Measurements from ENCODE around the gene PLD1. TPM values are rescaled to one million over a fixed set of nuclear protein-coding genes. Genes with fewer than 3 reads are reported as not detected.

PLD1 gene
- total and polyA plus RNA-seq, 2 of the 8 experiments (the other 6 are each of a cell fraction or from before 2014, with no cell fraction given) = 1.2 to 2.6 TPM

- H4K20me1 ChIP-seq (replicated peaks in 1 of 2; ENCODE audit: control insufficient read depth in 1 of 2, insufficient read depth in 2 of 2, low read length in 2 of 2) = no peaks in the 10 kb centered on the region
- H3K27me3 ChIP-seq (replicated peaks in 1 of 4; ENCODE audit: control insufficient read depth in 3 of 4, extremely low read depth in 1 of 4, insufficient read depth in 3 of 4, low read length in 3 of 4) = no peaks in the 10 kb centered on the region
- H2BK20ac ChIP-seq (ENCODE audit: low read length) = no peak overlapping the region
- no peak overlapping the region for H4K91ac ChIP-seq (replicated peaks; ENCODE audit: insufficient read length, low read length)
- TF ChIP-seq TBP (IDR thresholded peaks at IDR 0.05; ENCODE audit: low read depth, low read length) (no peak), MAFK (IDR thresholded peaks at IDR 0.05; ENCODE audit: low read depth, low read length) (no peak)
- ChIA-PET POLR2A (ENCODE audit: partially characterized antibody) (no interaction called here), CTCF (ENCODE audit: partially characterized antibody) (interaction anchor here (0.8 to 1.2 kb wide), 5 partner anchors 11 to 160 kb away, joined by 3 to 5 read pairs (median 3); no protein-coding TSS in a partner anchor)
- no peak overlapping the region for H3K23ac ChIP-seq (ENCODE audit: insufficient read length)
- no peak overlapping the region for H4K8ac ChIP-seq (ENCODE audit: extremely low read depth, insufficient read depth, low read length)
- no peak overlapping the region for H3K27ac ChIP-seq (ENCODE audit: low read depth, low read length)
- H2AFZ ChIP-seq (ENCODE audit: low read length) = no peak overlapping the region
- H2BK15ac ChIP-seq (ENCODE audit: low read length) = no peak overlapping the region
- DNase-seq (ENCODE audit: low read depth in 1 of 2, low spot score in 2 of 2) (no peak), FAIRE-seq (no peak)
- H3K14ac ChIP-seq (ENCODE audit: insufficient read length) = no peak overlapping the region
- H2BK5ac ChIP-seq (ENCODE audit: low read depth, low read length) = no peak overlapping the region
- no peaks in the 10 kb centered on the region for H3K36me3 ChIP-seq (ENCODE audit: control insufficient read depth in 2 of 4, insufficient read depth in 4 of 4, low read length in 3 of 4)
- no peak overlapping the region for H3K4me2 ChIP-seq (ENCODE audit: insufficient read depth in 1 of 2, low read depth in 2 of 2, low read length in 2 of 2)
- H3K79me2 ChIP-seq (ENCODE audit: control insufficient read depth in 1 of 2, insufficient read depth in 2 of 2, low read length in 2 of 2) = no peaks in the 10 kb centered on the region
- no peaks in the 10 kb centered on the region for H3K79me1 ChIP-seq (ENCODE audit: low read depth, low read length)
- no peaks in the 10 kb centered on the region for H3K4me1 ChIP-seq (replicated peaks in 1 of 4; ENCODE audit: control insufficient read depth in 3 of 4, insufficient read depth in 4 of 4, low read length in 3 of 4)
- H2AK5ac ChIP-seq (ENCODE audit: low read depth, low read length) = no peak overlapping the region
- H2BK12ac ChIP-seq (ENCODE audit: low read depth, low read length) = no peak overlapping the region
- H2BK120ac ChIP-seq (replicated peaks; ENCODE audit: low read depth, low read length) = no peak overlapping the region
- no peak overlapping the region for H3K4me3 ChIP-seq (ENCODE audit: extremely low read depth in 1 of 4, insufficient read depth in 2 of 4, low read depth in 3 of 4, low read length in 4 of 4)
- WGBS, 2 experiments (ENCODE audit: extremely low coverage in 1 of 2, insufficient coverage in 1 of 2, insufficient read length in 1 of 2, insufficient replicate concordance in 2 of 2, low coverage in 1 of 2, low lambda C conversion rate in 2 of 2, missing lambda C conversion rate in 1 of 2) = 84% methylated on average over 2 of the region's 2 CpGs; no CpG with 5 or more reads in 1 of the 2 experiments
- H3K4ac ChIP-seq (replicated peaks; ENCODE audit: insufficient read length, low read depth, low read length) = no peak overlapping the region
- no peak overlapping the region for H4K5ac ChIP-seq (ENCODE audit: insufficient read length, low read depth, low read length)
- no peak overlapping the region for H3K56ac ChIP-seq (replicated peaks; ENCODE audit: insufficient read length, low read depth, low read length)
- H3K9ac ChIP-seq (replicated peaks in 1 of 4; ENCODE audit: extremely low read depth in 1 of 4, low read depth in 3 of 4, low read length in 3 of 4) = no peak overlapping the region
- no peaks in the 10 kb centered on the region for H3K9me3 ChIP-seq (ENCODE audit: insufficient read depth in 2 of 2, low read depth in 1 of 2, low read length in 1 of 2)
- no peaks in the 10 kb centered on the region for H3K23me2 ChIP-seq (ENCODE audit: low read depth, low read length)
- H3K18ac ChIP-seq (ENCODE audit: extremely low read depth, low read length) = no peak overlapping the region
These were observed 49.8 kb downstream of the PLD1 start for GRCh38 chr3:171760477-171760876.

Measured in H1 (cell line).